ENCODE results near the gene ISCA1.
A peak's percentile ranks its signal among the peaks of the same experiment; 100 is the strongest.
"Not testable (repeated sequence)": the region's sequence is repeated elsewhere in the genome, so short reads cannot be mapped to it uniquely, and the experiment has no call there.

The ISCA1 gene

GRCh38 chr9:86282077-86282978 lies at the start of gene ISCA1:
Gene ISCA1 (minus strand): TSS chr9:86282538. CDS start chr9:86282458, 80 bp downstream.
- Mint-ChIP-seq H3K36me3 (peaks cover 4% of the 10 kb centered on the region), H3K27me3 (no peaks in the 10 kb centered on the region), H3K4me3 (peak within 1 kb of the TSS; percentile 94), H3K4me1 (peaks cover 26% of the 10 kb centered on the region), H3K9me3 (no peaks in the 10 kb centered on the region), H3K27ac (peak within 1 kb of the TSS; percentile 97)
- ATAC-seq (ENCODE audit: low read depth) (peak; percentile 79), DNase-seq (ENCODE audit: low spot score in 2 of 2) (peak; percentile 98 to 99)

- Mint-ChIP-seq H3K27me3 (no peaks in the 10 kb centered on the region), H3K36me3 (peaks cover 35% of the 10 kb centered on the region), H3K4me1 (no peaks in the 10 kb centered on the region), H3K4me3 (no peak overlapping the region), H3K27ac (peak overlapping the region; percentile 79), H3K9me3 (peaks cover 4% of the 10 kb centered on the region)
- ATAC-seq (ENCODE audit: low read depth): no peak
- DNase-seq (ENCODE audit: low spot score in 2 of 2): no peak
Measured at GRCh38 chr9:86330186-86330585, 47.8 kb upstream of the ISCA1 start.

GRCh38 chr9:86329649-86330048 lies 47.3 kb upstream of the ISCA1 start:
- H3K4me1 Mint-ChIP-seq: no peaks in the 10 kb centered on the region
- H3K27me3 Mint-ChIP-seq: no peaks in the 10 kb centered on the region
- no peak overlapping the region for H3K4me3 Mint-ChIP-seq
- DNase-seq (ENCODE audit: low spot score in 2 of 2) (no peak), ATAC-seq (ENCODE audit: low read depth) (no peak)
- peaks cover 33% of the 10 kb centered on the region for H3K36me3 Mint-ChIP-seq
- H3K27ac Mint-ChIP-seq: peak overlapping the region; percentile 79
- H3K9me3 Mint-ChIP-seq: peaks cover 4% of the 10 kb centered on the region

GRCh38 chr9:86328156-86328555 lies 45.8 kb upstream of the ISCA1 start:
- ATAC-seq (ENCODE audit: low read depth) (no peak), DNase-seq (ENCODE audit: low spot score in 2 of 2) (no peak)
- Mint-ChIP-seq H3K4me1 (no peaks in the 10 kb centered on the region), H3K27me3 (no peaks in the 10 kb centered on the region), H3K4me3 (no peak overlapping the region), H3K9me3 (peaks cover 4% of the 10 kb centered on the region), H3K36me3 (peaks cover 25% of the 10 kb centered on the region), H3K27ac (no peak overlapping the region)

DNA sequence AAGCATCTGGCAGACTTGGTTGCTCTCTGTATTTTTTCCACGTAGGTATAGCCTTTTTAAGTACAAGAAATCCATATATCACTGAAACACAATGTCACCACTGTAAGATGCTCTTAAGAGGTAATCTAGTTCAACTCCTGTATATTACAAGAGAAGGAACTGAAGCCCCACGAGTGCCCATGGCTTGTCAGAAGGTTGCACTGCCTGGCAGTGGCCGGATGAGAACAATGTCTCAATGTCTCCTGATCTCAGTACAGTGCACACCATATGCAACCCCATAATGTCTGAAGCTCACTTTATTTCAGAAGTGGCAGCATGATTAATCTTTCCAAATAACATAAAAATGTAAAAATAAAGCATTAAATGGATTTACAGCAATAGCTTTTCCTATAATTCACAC lies 44.2 kb upstream of the ISCA1 start:
- Mint-ChIP-seq H3K9me3 (no peaks in the 10 kb centered on the region), H3K4me1 (peaks cover 3% of the 10 kb centered on the region), H3K36me3 (peaks cover 19% of the 10 kb centered on the region), H3K27me3 (no peaks in the 10 kb centered on the region), H3K27ac (no peak overlapping the region), H3K4me3 (no peak overlapping the region)
- DNase-seq (ENCODE audit: low spot score in 2 of 2) (no peak), ATAC-seq (ENCODE audit: low read depth) (no peak)

DNA sequence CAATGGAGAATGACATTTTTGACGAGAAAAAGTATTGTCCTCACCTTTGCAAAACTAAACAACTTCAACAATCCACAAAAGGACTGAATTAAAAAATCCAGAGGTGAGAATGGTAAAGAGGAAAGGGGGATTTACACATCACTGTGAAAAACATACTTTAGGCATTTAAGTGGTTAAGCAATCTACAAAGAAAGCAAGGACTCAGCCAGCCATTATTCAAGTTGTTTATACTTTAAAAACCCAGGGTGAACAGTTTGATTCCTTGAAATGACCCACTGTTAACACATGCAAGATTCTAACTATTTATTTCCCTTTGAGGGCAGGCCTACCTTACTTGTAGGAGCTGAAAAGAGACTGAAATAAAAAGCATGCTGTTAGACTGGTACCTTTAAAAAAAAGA lies 42.6 kb upstream of the ISCA1 start:
- Mint-ChIP-seq H3K27ac (peak overlapping the region; percentile 62), H3K4me3 (no peak overlapping the region), H3K36me3 (peaks cover 19% of the 10 kb centered on the region), H3K4me1 (peaks cover 3% of the 10 kb centered on the region), H3K27me3 (no peaks in the 10 kb centered on the region), H3K9me3 (no peaks in the 10 kb centered on the region)
- ATAC-seq (ENCODE audit: low read depth): no peak
- no peak for DNase-seq (ENCODE audit: low spot score in 2 of 2)

GRCh38 chr9:86324308-86324707 lies 42.0 kb upstream of the ISCA1 start:
- Mint-ChIP-seq H3K4me3 (no peak overlapping the region), H3K36me3 (peaks cover 16% of the 10 kb centered on the region), H3K27me3 (no peaks in the 10 kb centered on the region), H3K4me1 (peaks cover 3% of the 10 kb centered on the region), H3K27ac (peak overlapping the region; percentile 62), H3K9me3 (no peaks in the 10 kb centered on the region)
- ATAC-seq (ENCODE audit: low read depth) (no peak), DNase-seq (ENCODE audit: low spot score in 2 of 2) (no peak)

DNA sequence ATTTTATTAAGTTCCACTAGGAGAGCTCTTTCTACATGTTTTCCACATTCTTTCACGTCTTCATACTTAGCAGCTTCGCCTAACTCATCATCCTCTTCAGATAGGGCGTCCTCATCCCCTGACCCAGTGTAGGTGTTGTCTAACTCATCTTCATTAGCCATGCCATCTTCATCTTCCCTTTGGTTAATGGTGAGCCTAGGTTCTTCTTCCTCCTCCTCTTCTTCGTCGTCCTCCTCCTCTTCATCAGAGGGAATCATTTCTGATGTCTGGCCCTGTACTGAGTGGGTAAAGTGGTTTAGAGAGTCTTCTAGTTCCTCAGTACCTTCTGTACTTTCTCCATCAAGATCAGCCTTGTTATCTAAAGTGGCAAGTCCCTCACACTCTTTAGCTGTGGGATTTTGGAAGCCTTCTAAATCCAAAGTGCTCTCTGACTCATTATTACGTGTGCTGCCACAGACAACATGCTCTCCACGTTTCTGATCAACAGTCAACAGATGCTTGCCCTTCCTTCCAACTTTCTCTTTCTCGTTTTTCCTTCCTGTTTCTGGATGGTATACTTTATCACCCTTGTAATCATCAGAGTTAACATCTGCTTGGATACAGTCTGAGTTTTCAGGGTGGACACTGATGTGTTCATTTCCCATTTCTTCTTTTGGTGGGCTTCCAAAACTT lies 40.8 kb upstream of the ISCA1 start:
- Mint-ChIP-seq H3K27ac (peak overlapping the region; percentile 81), H3K27me3 (no peaks in the 10 kb centered on the region), H3K4me1 (peaks cover 3% of the 10 kb centered on the region), H3K9me3 (no peaks in the 10 kb centered on the region), H3K36me3 (peaks cover 19% of the 10 kb centered on the region), H3K4me3 (no peak overlapping the region)
- DNase-seq (ENCODE audit: low spot score in 2 of 2): no peak
- ATAC-seq (ENCODE audit: low read depth): no peak

GRCh38 chr9:86321373-86321772 lies 39.0 kb upstream of the ISCA1 start:
- Mint-ChIP-seq H3K4me1 (peaks cover 3% of the 10 kb centered on the region), H3K36me3 (peaks cover 17% of the 10 kb centered on the region), H3K9me3 (no peaks in the 10 kb centered on the region), H3K27me3 (no peaks in the 10 kb centered on the region), H3K4me3 (no peak overlapping the region), H3K27ac (no peak overlapping the region)
- ATAC-seq (ENCODE audit: low read depth) (no peak), DNase-seq (ENCODE audit: low spot score in 2 of 2) (no peak)

DNA sequence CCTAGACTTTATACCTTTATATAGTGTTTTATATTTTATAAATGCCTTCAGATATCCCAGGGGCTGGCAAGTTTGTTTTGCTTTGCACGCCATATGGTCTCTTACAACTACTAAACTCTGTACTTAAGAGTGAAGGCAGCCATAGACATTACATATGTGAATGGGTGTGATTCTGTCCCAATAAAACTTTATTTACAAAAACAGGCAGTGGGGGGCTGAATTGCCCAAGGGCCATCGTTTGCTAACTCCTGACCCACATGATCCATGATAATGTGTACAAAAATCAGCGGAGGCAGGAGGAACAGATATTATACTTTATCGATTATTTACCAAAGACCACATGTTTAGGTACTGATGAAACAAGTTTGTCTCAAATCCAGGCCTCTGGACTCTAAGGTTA lies 35.8 kb upstream of the ISCA1 start:
- DNase-seq (ENCODE audit: low spot score in 2 of 2): no peak
- Mint-ChIP-seq H3K4me3 (no peak overlapping the region), H3K27ac (no peak overlapping the region), H3K9me3 (peaks cover 2% of the 10 kb centered on the region), H3K4me1 (peaks cover 3% of the 10 kb centered on the region), H3K27me3 (no peaks in the 10 kb centered on the region), H3K36me3 (peaks cover 31% of the 10 kb centered on the region)
- ATAC-seq (ENCODE audit: low read depth): no peak

DNA sequence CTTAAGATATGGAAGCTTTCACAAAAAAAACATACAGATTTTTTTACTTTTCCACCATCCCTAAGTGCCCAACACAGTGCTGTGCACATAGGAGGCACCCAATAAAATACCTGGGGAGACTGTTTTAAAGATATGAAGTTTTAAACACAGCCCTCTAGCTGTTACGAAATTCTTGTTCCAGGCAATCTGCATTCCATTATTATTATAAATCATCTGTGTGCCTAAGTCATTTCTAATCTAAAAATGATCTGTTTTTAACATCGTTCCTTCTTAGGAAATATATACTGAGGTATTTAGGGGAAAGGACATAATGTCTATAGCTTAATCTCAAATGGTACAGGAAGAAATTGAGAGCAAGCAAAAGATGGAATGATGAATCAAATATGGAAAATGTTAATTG lies 32.7 kb upstream of the ISCA1 start:
- Mint-ChIP-seq H3K27me3 (no peaks in the 10 kb centered on the region), H3K4me1 (no peaks in the 10 kb centered on the region), H3K9me3 (peaks cover 2% of the 10 kb centered on the region), H3K27ac (no peak overlapping the region), H3K36me3 (peaks cover 37% of the 10 kb centered on the region), H3K4me3 (no peak overlapping the region)
- no peak for ATAC-seq (ENCODE audit: low read depth)
- DNase-seq (ENCODE audit: low spot score in 2 of 2): no peak

- not testable (repeated sequence) for ATAC-seq (ENCODE audit: low read depth); DNase-seq (ENCODE audit: low spot score in 2 of 2); H3K27me3 Mint-ChIP-seq; H3K9me3 Mint-ChIP-seq; H3K4me1 Mint-ChIP-seq; H3K4me3 Mint-ChIP-seq
- peak overlapping the region; percentile 0 for H3K27ac Mint-ChIP-seq
- peaks cover 41% of the 10 kb centered on the region for H3K36me3 Mint-ChIP-seq
Measured at GRCh38 chr9:86312959-86313358, 30.6 kb upstream of the ISCA1 start.

GRCh38 chr9:86308687-86309086 lies 26.3 kb upstream of the ISCA1 start:
- no peaks in the 10 kb centered on the region for H3K27me3 Mint-ChIP-seq
- H3K36me3 Mint-ChIP-seq: peaks cover 36% of the 10 kb centered on the region
- no peak overlapping the region for H3K27ac Mint-ChIP-seq
- H3K9me3 Mint-ChIP-seq: no peaks in the 10 kb centered on the region
- no peaks in the 10 kb centered on the region for H3K4me1 Mint-ChIP-seq
- ATAC-seq (ENCODE audit: low read depth): no peak
- no peak overlapping the region for H3K4me3 Mint-ChIP-seq
- DNase-seq (ENCODE audit: low spot score in 2 of 2): no peak

DNA sequence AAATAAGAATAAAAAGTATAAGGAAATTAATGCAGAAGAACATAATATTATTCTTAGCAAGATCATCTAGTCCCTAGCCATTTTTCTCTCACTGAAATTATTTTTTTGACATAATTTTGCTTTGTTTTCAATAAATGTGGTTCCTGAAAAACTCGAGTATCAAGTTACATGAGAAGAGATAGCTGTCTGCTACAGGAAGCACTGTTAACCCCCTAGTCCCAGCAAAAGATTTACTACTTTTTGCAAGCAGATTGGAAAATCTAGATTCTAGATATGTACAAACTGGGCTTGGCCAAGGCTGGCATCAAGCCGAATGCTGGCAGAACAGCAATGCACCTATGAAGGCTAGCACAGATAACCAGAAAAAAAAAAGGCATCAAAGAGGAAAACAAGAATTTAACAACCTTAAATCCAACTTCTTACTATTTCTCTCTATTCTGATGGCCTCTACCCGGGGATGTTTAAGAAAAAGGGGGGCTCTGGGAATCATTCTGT lies 21.9 kb upstream of the ISCA1 start:
- ATAC-seq (ENCODE audit: low read depth): no peak
- H3K27me3 Mint-ChIP-seq: no peaks in the 10 kb centered on the region
- peak overlapping the region; percentile 45 for H3K27ac Mint-ChIP-seq
- peaks cover 35% of the 10 kb centered on the region for H3K36me3 Mint-ChIP-seq
- no peak overlapping the region for H3K4me3 Mint-ChIP-seq
- no peaks in the 10 kb centered on the region for H3K9me3 Mint-ChIP-seq
- H3K4me1 Mint-ChIP-seq: peaks cover 6% of the 10 kb centered on the region
- no peak for DNase-seq (ENCODE audit: low spot score in 2 of 2)

Measured in memory B cell (primary cell).